Measurements from ENCODE around the gene CAMK2B. TPM values are rescaled to one million over a fixed set of nuclear protein-coding genes. Genes with fewer than 3 reads are reported as not detected.

Gene CAMK2B
- total and polyA plus RNA-seq, 5 donors from 2014 or later: not detected

DNA sequence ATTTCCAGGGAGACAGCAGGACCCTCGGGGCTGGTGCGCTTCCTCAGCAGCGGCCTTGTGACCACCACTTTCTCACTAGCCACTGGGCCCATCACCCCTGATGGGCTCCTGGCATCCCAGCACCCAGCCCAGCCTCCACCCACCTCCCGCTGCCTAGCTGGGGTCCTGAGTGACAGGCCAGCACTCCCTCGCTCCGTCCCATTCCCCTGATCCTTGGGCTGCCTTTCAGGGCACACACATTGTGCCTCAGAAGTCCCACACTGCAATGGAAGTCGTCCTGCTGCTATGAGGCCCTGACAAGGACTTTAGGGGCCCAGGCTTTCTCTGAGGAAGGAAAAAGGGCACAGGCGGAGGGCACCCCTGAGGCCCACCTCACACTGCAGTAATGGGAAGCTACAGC is 12.4 kb downstream of the CAMK2B start:
- no peak overlapping the region for H3K27ac Mint-ChIP-seq

GRCh38 chr7:44311561-44312495 is 13.6 kb downstream of the CAMK2B start:
- peaks cover 8% of the 10 kb centered on the region for H3K27me3 ChIP-seq (ENCODE audit: control insufficient read depth, insufficient read depth, low read length)
- peaks cover 0 to 2% of the 10 kb centered on the region in 2 experiments for H3K9me3 ChIP-seq (ENCODE audit: control insufficient read depth in 2 of 2, low read length in 2 of 2)
- no peak for DNase-seq
- Mint-ChIP-seq H3K27ac (peak overlapping the region in 1 of 3 donors; percentile 38), H3K36me3 (no peaks in the 10 kb centered on the region), H3K4me3 (no peak overlapping the region), H3K9me3 (peaks cover 0 to 3% (median 0%) of the 10 kb centered on the region in 7 donors), H3K4me1 (peaks cover 0 to 3% (median 0%) of the 10 kb centered on the region in 4 donors), H3K27me3 (peaks cover 9% of the 10 kb centered on the region)
- H3K4me3 ChIP-seq (ENCODE audit: low read depth, low read length): no peak overlapping the region
- no peak overlapping the region for H3K27ac ChIP-seq (ENCODE audit: insufficient read depth, low read length, poor library complexity, severe bottlenecking)
- no peaks in the 10 kb centered on the region for H3K36me3 ChIP-seq (ENCODE audit: control insufficient read depth, insufficient read depth, low read length)
- peaks cover 6% of the 10 kb centered on the region for H3K4me1 ChIP-seq (ENCODE audit: control insufficient read depth, insufficient read depth, low read length, poor library complexity, severe bottlenecking)
- no peak for ATAC-seq (ENCODE audit: low read depth in 2 of 2)

More for the DNA sequence above, 12.4 kb downstream of the CAMK2B start:
- Histone ChIP-seq H3K27me3 (ENCODE audit: control insufficient read depth, insufficient read depth, low read length) (peaks cover 8% of the 10 kb centered on the region), H3K36me3 (ENCODE audit: control insufficient read depth, insufficient read depth, low read length) (no peaks in the 10 kb centered on the region), H3K4me1 (ENCODE audit: control insufficient read depth, insufficient read depth, low read length, poor library complexity, severe bottlenecking) (peaks cover 6% of the 10 kb centered on the region), H3K4me3 (ENCODE audit: low read depth, low read length) (no peak overlapping the region), H3K27ac (ENCODE audit: insufficient read depth, low read length, poor library complexity, severe bottlenecking) (no peak overlapping the region), H3K9me3 (ENCODE audit: control insufficient read depth in 2 of 2, low read length in 2 of 2) (peaks cover 0 to 2% of the 10 kb centered on the region in 2 experiments)
- H3K36me3 Mint-ChIP-seq: no peaks in the 10 kb centered on the region
- DNase-seq: no peak
- H3K9me3 Mint-ChIP-seq: peaks cover 0 to 3% (median 0%) of the 10 kb centered on the region in 7 donors
- no peak for ATAC-seq (ENCODE audit: low read depth in 2 of 2)
- H3K27me3 Mint-ChIP-seq: peaks cover 9% of the 10 kb centered on the region
- no peak overlapping the region for H3K4me3 Mint-ChIP-seq
- peaks cover 0 to 3% (median 0%) of the 10 kb centered on the region in 4 donors for H3K4me1 Mint-ChIP-seq

DNA sequence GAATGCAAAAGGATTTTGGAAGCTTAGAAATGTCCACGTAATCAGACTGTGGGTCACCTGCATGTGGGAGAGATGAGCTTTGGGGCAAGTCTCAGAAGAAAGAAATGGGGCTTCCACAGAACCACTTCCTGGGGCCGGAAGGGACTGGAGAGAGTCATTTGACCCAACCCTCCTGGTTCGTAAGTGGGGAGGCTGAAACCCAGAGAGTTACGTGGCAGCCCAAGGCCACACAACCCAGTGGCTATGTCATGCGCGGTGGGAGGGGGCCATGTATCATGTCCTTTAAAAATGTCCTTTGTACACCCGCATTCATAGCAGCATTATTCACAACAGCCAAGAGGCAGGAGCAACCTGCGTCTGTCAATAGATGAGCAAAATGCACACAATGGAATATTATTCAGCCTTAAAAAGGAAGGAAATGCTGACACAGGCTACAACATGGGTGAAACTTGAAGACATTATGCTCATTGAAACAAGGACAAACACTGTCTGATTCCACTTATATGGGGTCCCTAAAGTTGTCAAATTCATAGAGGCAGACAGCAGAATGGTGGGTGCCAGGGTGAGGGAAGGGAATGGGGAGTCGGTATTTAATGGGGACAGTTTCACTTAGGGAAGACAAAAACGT is 15.1 kb downstream of the CAMK2B start:
- Histone ChIP-seq H3K9me3 (ENCODE audit: control insufficient read depth in 2 of 2, low read length in 2 of 2) (peaks cover 0 to 1% of the 10 kb centered on the region in 2 experiments), H3K27ac (ENCODE audit: insufficient read depth, low read length, poor library complexity, severe bottlenecking) (no peak overlapping the region), H3K27me3 (ENCODE audit: control insufficient read depth, insufficient read depth, low read length) (peaks cover 5% of the 10 kb centered on the region), H3K36me3 (ENCODE audit: control insufficient read depth, insufficient read depth, low read length) (no peaks in the 10 kb centered on the region), H3K4me1 (ENCODE audit: control insufficient read depth, insufficient read depth, low read length, poor library complexity, severe bottlenecking) (peaks cover 6% of the 10 kb centered on the region), H3K4me3 (ENCODE audit: low read depth, low read length) (no peak overlapping the region)
- peak overlapping the region in 1 of 3 donors; percentile 69 for H3K27ac Mint-ChIP-seq
- DNase-seq (no peak), ATAC-seq (ENCODE audit: low read depth in 2 of 2) (no peak)
- peaks cover 14% of the 10 kb centered on the region for H3K27me3 Mint-ChIP-seq
- peaks cover 0 to 4% (median 0%) of the 10 kb centered on the region in 7 donors for H3K9me3 Mint-ChIP-seq
- H3K4me1 Mint-ChIP-seq: peaks cover 0 to 6% (median 0%) of the 10 kb centered on the region in 4 donors
- no peaks in the 10 kb centered on the region for H3K36me3 Mint-ChIP-seq
- H3K4me3 Mint-ChIP-seq: peak overlapping the region in 1 of 4 donors; percentile 13

DNA sequence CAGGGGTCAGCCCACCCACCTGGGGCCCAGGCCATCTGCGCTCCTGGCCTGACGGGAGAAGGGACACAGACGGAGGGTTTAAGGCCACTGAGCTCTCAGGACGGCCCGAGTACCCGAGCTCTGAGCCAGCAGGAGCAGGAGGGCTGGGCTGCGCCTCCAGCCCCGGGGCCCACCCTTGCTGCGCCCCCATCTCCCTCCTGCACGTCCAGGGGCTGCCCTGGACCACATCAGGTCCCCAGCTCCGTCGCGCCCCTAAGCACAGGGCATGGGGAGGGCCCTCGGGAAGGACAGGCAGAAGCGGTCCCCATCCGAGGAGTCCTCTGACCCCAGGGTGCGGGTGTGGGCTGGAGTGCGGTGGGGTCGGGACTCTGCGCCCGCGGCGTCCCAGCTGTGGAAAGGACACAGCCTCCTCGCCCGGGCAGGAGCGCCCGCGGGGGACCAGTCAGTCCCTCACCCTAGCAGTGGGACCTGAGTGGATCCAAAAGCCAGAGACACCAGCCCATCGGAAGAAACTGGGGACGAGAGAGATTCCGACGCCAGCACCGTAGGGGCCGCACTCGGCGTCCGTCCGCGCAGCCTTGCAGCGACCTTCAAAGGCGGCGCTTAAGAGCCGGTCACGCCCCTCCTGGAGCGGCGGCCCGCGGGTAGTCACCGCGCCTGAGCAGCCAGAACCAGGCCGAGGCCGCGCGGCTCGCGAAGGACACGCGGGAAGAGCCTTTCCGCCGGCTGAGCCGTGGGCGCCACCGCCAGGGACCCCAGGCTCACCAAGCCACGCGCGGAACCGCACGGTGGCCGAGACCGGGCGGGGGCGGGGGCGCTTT is 15.9 kb downstream of the CAMK2B start:
- peak overlapping the region in 1 of 4 donors; percentile 64 for H3K4me3 Mint-ChIP-seq
- ATAC-seq (ENCODE audit: low read depth in 2 of 2): peak in 1 of 2 donors; percentile 57
- DNase-seq: peak in 1 of 3 donors; percentile 37

DNA sequence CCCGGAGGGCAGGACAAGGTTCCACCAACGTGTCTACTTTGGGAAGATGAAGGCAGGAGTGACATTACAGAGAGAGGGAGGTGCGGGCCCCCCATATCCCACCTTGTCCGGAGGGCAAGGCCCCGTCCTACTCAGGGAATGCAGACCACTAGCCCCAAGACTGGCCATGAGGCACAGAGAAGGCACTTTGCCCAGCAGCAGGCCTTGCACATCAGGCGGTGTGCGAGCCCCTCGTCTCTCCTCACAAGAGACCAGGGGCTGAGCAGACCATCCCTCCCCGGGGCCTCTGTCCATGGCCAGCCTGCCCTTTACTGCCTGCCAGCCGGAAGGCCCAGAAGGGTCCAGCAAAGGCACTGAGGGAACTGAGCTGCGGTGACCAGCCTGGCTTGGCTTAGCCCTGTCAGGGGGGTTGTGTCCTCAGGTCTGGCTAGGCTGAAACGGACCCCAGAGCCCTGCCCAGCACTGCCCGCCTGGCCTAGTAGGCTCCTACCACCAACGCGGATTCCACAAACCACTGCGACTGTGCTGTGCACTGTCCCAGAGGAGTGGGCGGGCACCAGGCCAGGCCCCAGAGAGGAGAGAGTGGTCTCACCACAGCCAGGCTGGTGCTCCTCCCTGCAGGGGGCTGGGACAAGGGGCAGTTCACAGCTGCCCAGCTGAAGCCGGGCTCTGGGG is 16.7 kb downstream of the CAMK2B start:
- Mint-ChIP-seq H3K36me3 (no peaks in the 10 kb centered on the region), H3K4me3 (no peak overlapping the region), H3K27ac (no peak overlapping the region), H3K4me1 (peaks cover 0 to 6% (median 0%) of the 10 kb centered on the region in 4 donors), H3K9me3 (peaks cover 0 to 5% (median 0%) of the 10 kb centered on the region in 7 donors), H3K27me3 (peaks cover 21% of the 10 kb centered on the region)
- H3K4me3 ChIP-seq (ENCODE audit: low read depth, low read length): no peak overlapping the region
- no peak for ATAC-seq (ENCODE audit: low read depth in 2 of 2)
- H3K36me3 ChIP-seq (ENCODE audit: control insufficient read depth, insufficient read depth, low read length): no peaks in the 10 kb centered on the region
- no peak for DNase-seq
- H3K27me3 ChIP-seq (ENCODE audit: control insufficient read depth, insufficient read depth, low read length): peaks cover 4% of the 10 kb centered on the region
- H3K4me1 ChIP-seq (ENCODE audit: control insufficient read depth, insufficient read depth, low read length, poor library complexity, severe bottlenecking): peaks cover 6% of the 10 kb centered on the region
- no peak overlapping the region for H3K27ac ChIP-seq (ENCODE audit: insufficient read depth, low read length, poor library complexity, severe bottlenecking)
- H3K9me3 ChIP-seq (ENCODE audit: control insufficient read depth in 2 of 2, low read length in 2 of 2): no peaks in the 10 kb centered on the region

More for the DNA sequence above, 15.9 kb downstream of the CAMK2B start:
- Histone ChIP-seq H3K27ac (ENCODE audit: insufficient read depth, low read length, poor library complexity, severe bottlenecking) (no peak overlapping the region), H3K9me3 (ENCODE audit: control insufficient read depth in 2 of 2, low read length in 2 of 2) (no peaks in the 10 kb centered on the region), H3K4me1 (ENCODE audit: control insufficient read depth, insufficient read depth, low read length, poor library complexity, severe bottlenecking) (peaks cover 6% of the 10 kb centered on the region), H3K27me3 (ENCODE audit: control insufficient read depth, insufficient read depth, low read length) (peaks cover 4% of the 10 kb centered on the region), H3K4me3 (ENCODE audit: low read depth, low read length) (no peak overlapping the region), H3K36me3 (ENCODE audit: control insufficient read depth, insufficient read depth, low read length) (no peaks in the 10 kb centered on the region)
- Mint-ChIP-seq H3K4me1 (peaks cover 0 to 6% (median 0%) of the 10 kb centered on the region in 4 donors), H3K27ac (no peak overlapping the region), H3K27me3 (peaks cover 21% of the 10 kb centered on the region), H3K9me3 (peaks cover 0 to 5% (median 0%) of the 10 kb centered on the region in 7 donors), H3K36me3 (no peaks in the 10 kb centered on the region)

GRCh38 chr7:44307905-44308595 is 17.3 kb downstream of the CAMK2B start:
- no peak overlapping the region for H3K4me3 ChIP-seq (ENCODE audit: low read depth, low read length)
- Mint-ChIP-seq H3K27ac (peak overlapping the region in 1 of 3 donors; percentile 51), H3K27me3 (peaks cover 21% of the 10 kb centered on the region), H3K4me3 (no peak overlapping the region), H3K36me3 (no peaks in the 10 kb centered on the region), H3K4me1 (peaks cover 0 to 6% (median 0%) of the 10 kb centered on the region in 4 donors), H3K9me3 (peaks cover 0 to 4% (median 0%) of the 10 kb centered on the region in 7 donors)
- peaks cover 4% of the 10 kb centered on the region for H3K27me3 ChIP-seq (ENCODE audit: control insufficient read depth, insufficient read depth, low read length)
- ATAC-seq (ENCODE audit: low read depth in 2 of 2) (no peak), DNase-seq (no peak)
- no peaks in the 10 kb centered on the region for H3K9me3 ChIP-seq (ENCODE audit: control insufficient read depth in 2 of 2, low read length in 2 of 2)
- H3K4me1 ChIP-seq (ENCODE audit: control insufficient read depth, insufficient read depth, low read length, poor library complexity, severe bottlenecking): peaks cover 6% of the 10 kb centered on the region
- no peaks in the 10 kb centered on the region for H3K36me3 ChIP-seq (ENCODE audit: control insufficient read depth, insufficient read depth, low read length)
- no peak overlapping the region for H3K27ac ChIP-seq (ENCODE audit: insufficient read depth, low read length, poor library complexity, severe bottlenecking)

Data from CD4-positive, CD25-positive, alpha-beta regulatory T cell (primary cell).